ENCODE data around the gene GINS3. TPM values are rescaled to one million over a fixed set of nuclear protein-coding genes. Genes with fewer than 3 reads are reported as not detected.
"Not testable (repeated sequence)": the region's sequence is repeated elsewhere in the genome, so short reads cannot be mapped to it uniquely, and the experiment has no call there.

GINS3 gene
- total and polyA plus RNA-seq, 8 donors = 0.58 to 4.9 (median 4.6) TPM; not detected in 1

DNA sequence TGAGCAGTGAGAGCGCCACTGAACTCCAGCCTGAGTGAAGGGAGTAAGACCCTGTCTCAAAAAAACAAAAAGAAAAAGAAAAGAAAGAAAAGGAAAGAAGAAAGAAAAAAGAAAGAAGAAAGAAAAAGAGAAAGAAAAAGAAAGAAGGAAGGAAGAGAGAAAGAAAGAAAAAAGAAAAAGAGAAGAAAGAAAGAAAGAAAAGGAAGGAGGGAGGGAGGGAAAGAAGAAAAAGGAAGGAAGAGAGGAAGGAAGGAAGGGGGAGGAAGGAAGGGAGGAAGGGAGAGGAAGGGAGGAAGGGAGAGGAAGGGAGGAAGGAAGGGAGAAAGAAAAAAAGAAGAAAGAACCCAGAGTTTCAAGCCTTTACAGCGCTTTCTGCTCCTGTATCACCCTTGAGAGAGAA lies 19.1 kb downstream of the GINS3 start:
- Histone ChIP-seq H3K27me3 (no peaks in the 10 kb centered on the region), H3K27ac (no peak overlapping the region), H3K4me3 (no peak overlapping the region), H3K9me3 (no peaks in the 10 kb centered on the region), H3K36me3 (no peaks in the 10 kb centered on the region), H3K4me1 (peaks cover 0 to 17% (median 3%) of the 10 kb centered on the region in 4 donors)
- intact Hi-C loops (cut with DNase I; ENCODE audit: low total_unique reads) = no loop called here
- 88 to 98% (median 94%) methylated on average over 2 of the region's 2 CpGs for WGBS, 5 donors
- TF ChIP-seq EP300 (IDR thresholded peaks at IDR 0.05) (no peak), POLR2A (IDR thresholded peaks at IDR 0.05) (no peak), POLR2AphosphoS5 (IDR thresholded peaks at IDR 0.05) (no peak)
- TF ChIP-seq, protein P1, sequence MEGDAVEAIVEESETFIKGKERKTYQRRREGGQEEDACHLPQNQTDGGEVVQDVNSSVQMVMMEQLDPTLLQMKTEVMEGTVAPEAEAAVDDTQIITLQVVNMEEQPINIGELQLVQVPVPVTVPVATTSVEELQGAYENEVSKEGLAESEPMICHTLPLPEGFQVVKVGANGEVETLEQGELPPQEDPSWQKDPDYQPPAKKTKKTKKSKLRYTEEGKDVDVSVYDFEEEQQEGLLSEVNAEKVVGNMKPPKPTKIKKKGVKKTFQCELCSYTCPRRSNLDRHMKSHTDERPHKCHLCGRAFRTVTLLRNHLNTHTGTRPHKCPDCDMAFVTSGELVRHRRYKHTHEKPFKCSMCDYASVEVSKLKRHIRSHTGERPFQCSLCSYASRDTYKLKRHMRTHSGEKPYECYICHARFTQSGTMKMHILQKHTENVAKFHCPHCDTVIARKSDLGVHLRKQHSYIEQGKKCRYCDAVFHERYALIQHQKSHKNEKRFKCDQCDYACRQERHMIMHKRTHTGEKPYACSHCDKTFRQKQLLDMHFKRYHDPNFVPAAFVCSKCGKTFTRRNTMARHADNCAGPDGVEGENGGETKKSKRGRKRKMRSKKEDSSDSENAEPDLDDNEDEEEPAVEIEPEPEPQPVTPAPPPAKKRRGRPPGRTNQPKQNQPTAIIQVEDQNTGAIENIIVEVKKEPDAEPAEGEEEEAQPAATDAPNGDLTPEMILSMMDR (IDR thresholded peaks at IDR 0.05) = no peak
- DNase-seq = no peak

GRCh38 chr16:58411736-58412614 lies 19.7 kb downstream of the GINS3 start:
- peaks cover 0 to 17% (median 3%) of the 10 kb centered on the region in 4 donors for H3K4me1 ChIP-seq
- H3K27me3 ChIP-seq = no peaks in the 10 kb centered on the region
- no peaks in the 10 kb centered on the region for H3K9me3 ChIP-seq
- intact Hi-C loops (cut with DNase I; ENCODE audit: low total_unique reads) = no loop called here
- 76 to 87% (median 83%) methylated on average over 7 of the region's 7 CpGs for WGBS, 5 donors
- H3K4me3 ChIP-seq = no peak overlapping the region
- H3K27ac ChIP-seq = no peak overlapping the region
- no peaks in the 10 kb centered on the region for H3K36me3 ChIP-seq
- DNase-seq = no peak
- no peak for TF ChIP-seq POLR2A (IDR thresholded peaks at IDR 0.05)
- TF ChIP-seq, protein P1 (IDR thresholded peaks at IDR 0.05) = no peak
- no peak for TF ChIP-seq EP300 (IDR thresholded peaks at IDR 0.05)
- no peak for TF ChIP-seq POLR2AphosphoS5 (IDR thresholded peaks at IDR 0.05)

GRCh38 chr16:58412615-58412970 lies 20.3 kb downstream of the GINS3 start:
- H3K9me3 ChIP-seq = not testable (repeated sequence)

GRCh38 chr16:58413359-58413758 lies 21.1 kb downstream of the GINS3 start:
- 68 to 82% (median 76%) methylated on average over 6 of the region's 6 CpGs for WGBS, 5 donors
- intact Hi-C loops (cut with DNase I; ENCODE audit: low total_unique reads) = no loop called here
- no peaks in the 10 kb centered on the region for H3K36me3 ChIP-seq
- no peaks in the 10 kb centered on the region for H3K9me3 ChIP-seq
- H3K27ac ChIP-seq = no peak overlapping the region
- no peaks in the 10 kb centered on the region for H3K27me3 ChIP-seq
- no peak for DNase-seq
- H3K4me3 ChIP-seq = no peak overlapping the region
- TF ChIP-seq POLR2A (IDR thresholded peaks at IDR 0.05) = no peak
- TF ChIP-seq, protein P1 (IDR thresholded peaks at IDR 0.05) = no peak
- no peak for TF ChIP-seq POLR2AphosphoS5 (IDR thresholded peaks at IDR 0.05)
- TF ChIP-seq EP300 (IDR thresholded peaks at IDR 0.05) = no peak
- peaks cover 0 to 21% (median 3%) of the 10 kb centered on the region in 4 donors for H3K4me1 ChIP-seq

More at GRCh38 chr16:58412615-58412970, 20.3 kb downstream of the GINS3 start:
- intact Hi-C loops (cut with DNase I; ENCODE audit: low total_unique reads); H3K27me3 ChIP-seq; H3K27ac ChIP-seq; DNase-seq; H3K4me3 ChIP-seq; H3K36me3 ChIP-seq: not testable (repeated sequence)
- 90 to 94% (median 92%) methylated on average over 5 of the region's 5 CpGs for WGBS, 5 donors
- H3K4me1 ChIP-seq = peaks cover 0 to 17% (median 3%) of the 10 kb centered on the region in 4 donors

GRCh38 chr16:58415003-58415402 lies 22.7 kb downstream of the GINS3 start:
- no peak for DNase-seq
- no peak overlapping the region for H3K4me3 ChIP-seq
- no peaks in the 10 kb centered on the region for H3K27me3 ChIP-seq
- no peaks in the 10 kb centered on the region for H3K36me3 ChIP-seq
- H3K9me3 ChIP-seq = no peaks in the 10 kb centered on the region
- 59 to 65% (median 62%) methylated on average over 4 of the region's 4 CpGs for WGBS, 5 donors
- peaks cover 0 to 6% (median 0%) of the 10 kb centered on the region in 4 donors for H3K4me1 ChIP-seq
- no peak overlapping the region for H3K27ac ChIP-seq
- TF ChIP-seq POLR2AphosphoS5 (IDR thresholded peaks at IDR 0.05) (no peak), EP300 (IDR thresholded peaks at IDR 0.05) (no peak), POLR2A (IDR thresholded peaks at IDR 0.05) (no peak)
- intact Hi-C loops (cut with DNase I; ENCODE audit: low total_unique reads) = no loop called here

- H3K27me3 ChIP-seq; H3K36me3 ChIP-seq; DNase-seq; H3K27ac ChIP-seq; H3K4me1 ChIP-seq; H3K4me3 ChIP-seq; H3K9me3 ChIP-seq; intact Hi-C loops (cut with DNase I; ENCODE audit: low total_unique reads): not testable (repeated sequence)
- 86 to 92% (median 89%) methylated on average over 5 of the region's 5 CpGs for WGBS, 5 donors
These were observed 23.7 kb downstream of the GINS3 start for GRCh38 chr16:58415961-58416360.

Measured in stomach (tissue), 9 donors.